ENCODE measurements around the gene DIO3. TPM values are rescaled to one million over a fixed set of nuclear protein-coding genes. Genes with fewer than 3 reads are reported as not detected.

Gene DIO3
- total RNA-seq, 1 donor from 2014 or later = not detected

GRCh38 chr14:101583006-101583714 lies 21.9 kb downstream of the DIO3 start:
- Histone ChIP-seq H3K36me3 (no peaks in the 10 kb centered on the region), H3K4me3 (no peak overlapping the region), H3K27ac (replicated peaks) (no peak overlapping the region), H3K27me3 (ENCODE audit: low read depth) (peaks cover 64% of the 10 kb centered on the region), H3K9me3 (replicated peaks) (no peaks in the 10 kb centered on the region), H3K4me1 (no peaks in the 10 kb centered on the region)
- intact Hi-C loops (cut with micrococcal nuclease) = no loop called here
- no peak for TF ChIP-seq CTCF (IDR thresholded peaks at IDR 0.05; ENCODE audit: borderline replicate concordance)
- DNase-seq = peak; percentile 3

GRCh38 chr14:101583715-101584054 lies 22.4 kb downstream of the DIO3 start:
- DNase-seq = no peak
- no peaks in the 10 kb centered on the region for H3K9me3 ChIP-seq (replicated peaks)
- intact Hi-C loops (cut with micrococcal nuclease) = no loop called here
- TF ChIP-seq CTCF (IDR thresholded peaks at IDR 0.05; ENCODE audit: borderline replicate concordance) = no peak
- no peak overlapping the region for H3K27ac ChIP-seq (replicated peaks)
- H3K36me3 ChIP-seq = no peaks in the 10 kb centered on the region
- H3K4me3 ChIP-seq = no peak overlapping the region
- peaks cover 65% of the 10 kb centered on the region for H3K27me3 ChIP-seq (ENCODE audit: low read depth)
- H3K4me1 ChIP-seq = no peaks in the 10 kb centered on the region

GRCh38 chr14:101584055-101584859 lies 23.0 kb downstream of the DIO3 start:
- Histone ChIP-seq H3K36me3 (no peaks in the 10 kb centered on the region), H3K27ac (replicated peaks) (no peak overlapping the region), H3K9me3 (replicated peaks) (no peaks in the 10 kb centered on the region), H3K27me3 (ENCODE audit: low read depth) (peaks cover 64% of the 10 kb centered on the region), H3K4me1 (no peaks in the 10 kb centered on the region), H3K4me3 (peak overlapping the region; percentile 23)
- intact Hi-C loops (cut with micrococcal nuclease) = no loop called here
- DNase-seq = peak; percentile 21
- TF ChIP-seq CTCF (IDR thresholded peaks at IDR 0.05; ENCODE audit: borderline replicate concordance) = no peak

GRCh38 chr14:101585211-101585610 lies 23.9 kb downstream of the DIO3 start:
- TF ChIP-seq CTCF (IDR thresholded peaks at IDR 0.05; ENCODE audit: borderline replicate concordance) = no peak
- H3K4me1 ChIP-seq = no peaks in the 10 kb centered on the region
- peaks cover 64% of the 10 kb centered on the region for H3K27me3 ChIP-seq (ENCODE audit: low read depth)
- H3K36me3 ChIP-seq = no peaks in the 10 kb centered on the region
- DNase-seq = peak; percentile 5
- no peaks in the 10 kb centered on the region for H3K9me3 ChIP-seq (replicated peaks)
- intact Hi-C loops (cut with micrococcal nuclease) = no loop called here
- H3K27ac ChIP-seq (replicated peaks) = no peak overlapping the region
- no peak overlapping the region for H3K4me3 ChIP-seq

GRCh38 chr14:101586531-101587430 lies 25.5 kb downstream of the DIO3 start:
- H3K27me3 ChIP-seq (ENCODE audit: low read depth) = peaks cover 60% of the 10 kb centered on the region
- H3K9me3 ChIP-seq (replicated peaks) = no peaks in the 10 kb centered on the region
- no peak overlapping the region for H3K27ac ChIP-seq (replicated peaks)
- DNase-seq = peak; percentile 6
- no peaks in the 10 kb centered on the region for H3K4me1 ChIP-seq
- intact Hi-C loops (cut with micrococcal nuclease) = no loop called here
- TF ChIP-seq CTCF (IDR thresholded peaks at IDR 0.05; ENCODE audit: borderline replicate concordance) = no peak
- no peak overlapping the region for H3K4me3 ChIP-seq
- H3K36me3 ChIP-seq = no peaks in the 10 kb centered on the region

Data from left ventricle myocardium inferior (tissue), 1 donor.